K562 (cell line): ENCODE results near the gene AP1M2. TPM values are rescaled to one million over a fixed set of nuclear protein-coding genes. Genes with fewer than 3 reads are reported as not detected.

Experiments used
- HIVEP1 ChIP-seq: fragments of 250-450 bp; sonication (Bioruptor Pico); IDR thresholded peaks from 2 replicates; pipeline ENCODE4 v1.4.0; 2020; ENCODE audit warnings: mild to moderate bottlenecking
- JUND ChIP-seq, 2 experiments: IDR thresholded peaks; 2 replicates in 1 of 2; 3 replicates in 1 of 2; pipeline ENCODE4 v1.6.1; 2011; ENCODE audit warnings: borderline replicate concordance in 2 of 2, low read depth in 2 of 2, low read length in 2 of 2, improper control_type of control experiment in 1 of 2, missing biosample characterization in 1 of 2, missing genetic modification characterization in 1 of 2, missing genetic modification reagents in 1 of 2
- PHF20 ChIP-seq: fragments of 450-650 bp; IDR thresholded peaks from 2 replicates; pipeline ENCODE4 v1.6.1; 2018; ENCODE audit not compliant: partially characterized antibody
- ZNF324 ChIP-seq: fragments of 250-450 bp; sonication (Bioruptor Pico); IDR thresholded peaks from 2 replicates; pipeline ENCODE4 v1.4.0; 2020; ENCODE audit warnings: mild to moderate bottlenecking
- polyA plus RNA-seq, 8 experiments: library from polyadenylated mRNA; depleted of rRNA in 4 of 8; stranded (reverse) in 5 of 8; unstranded in 3 of 8; fragments of >200 nt; fragmentation: Nextera tagmentation in 2 of 8; fragmentation: Illumina TruSeq in 1 of 8; extraction: Ambion mirVana in 2 of 8; extraction: Trizol in 1 of 8; gene quantifications; 2 replicates each; pipeline versions ENCODE4 v1.2.1 to v1.2.3, GENCODE V29; 2011 to 2014; ENCODE audit warnings: inconsistent platforms in 1 of 8, missing spikeins in 1 of 8
- total RNA-seq, 7 experiments: library from RNA; depleted of rRNA in 6 of 7; stranded (reverse); fragments of >200 nt in 6 of 7; fragmentation: Illumina TruSeq in 2 of 7; extraction: Trizol in 2 of 7; gene quantifications; 2 replicates each; pipeline versions ENCODE4 v1.2.1 to v1.2.3, GENCODE V29; 2011 to 2021; ENCODE audit warnings: low replicate concordance in 1 of 7
- TF ChIP-seq, protein P1 (sequence below), 2 experiments: fragments of 450-650 bp; IDR thresholded peaks; 2 replicates each; pipeline ENCODE4 v1.6.1; 2016
- TF ChIP-seq, protein P2 (sequence below), 2 experiments: fragments of 450-650 bp; formaldehyde crosslinking in 1 of 2; IDR thresholded peaks; 2 replicates each; pipeline versions ENCODE4 v1.4.0 to v1.6.1; 2014 to 2020; ENCODE audit warnings: mild to moderate bottlenecking in 2 of 2, borderline replicate concordance in 1 of 2, low read depth in 1 of 2
- TF ChIP-seq, protein P3 (sequence below): sonication (generic); IDR thresholded peaks from 2 replicates; pipeline ENCODE4 v1.6.1; 2016
- TF ChIP-seq, protein P4 (sequence below), 2 experiments: fragments of 450-650 bp; conservative IDR thresholded peaks; 2 replicates each; pipeline ENCODE4 v1.6.1; 2017; ENCODE audit warnings: mild to moderate bottlenecking in 2 of 2, moderate library complexity in 2 of 2

Gene AP1M2
- total and polyA plus RNA-seq, 9 of the 15 experiments (the other 6 are each of a cell fraction or from before 2014, with no cell fraction given) = 0.33 to 1.4 (median 0.89) TPM; not detected in 1

DNA sequence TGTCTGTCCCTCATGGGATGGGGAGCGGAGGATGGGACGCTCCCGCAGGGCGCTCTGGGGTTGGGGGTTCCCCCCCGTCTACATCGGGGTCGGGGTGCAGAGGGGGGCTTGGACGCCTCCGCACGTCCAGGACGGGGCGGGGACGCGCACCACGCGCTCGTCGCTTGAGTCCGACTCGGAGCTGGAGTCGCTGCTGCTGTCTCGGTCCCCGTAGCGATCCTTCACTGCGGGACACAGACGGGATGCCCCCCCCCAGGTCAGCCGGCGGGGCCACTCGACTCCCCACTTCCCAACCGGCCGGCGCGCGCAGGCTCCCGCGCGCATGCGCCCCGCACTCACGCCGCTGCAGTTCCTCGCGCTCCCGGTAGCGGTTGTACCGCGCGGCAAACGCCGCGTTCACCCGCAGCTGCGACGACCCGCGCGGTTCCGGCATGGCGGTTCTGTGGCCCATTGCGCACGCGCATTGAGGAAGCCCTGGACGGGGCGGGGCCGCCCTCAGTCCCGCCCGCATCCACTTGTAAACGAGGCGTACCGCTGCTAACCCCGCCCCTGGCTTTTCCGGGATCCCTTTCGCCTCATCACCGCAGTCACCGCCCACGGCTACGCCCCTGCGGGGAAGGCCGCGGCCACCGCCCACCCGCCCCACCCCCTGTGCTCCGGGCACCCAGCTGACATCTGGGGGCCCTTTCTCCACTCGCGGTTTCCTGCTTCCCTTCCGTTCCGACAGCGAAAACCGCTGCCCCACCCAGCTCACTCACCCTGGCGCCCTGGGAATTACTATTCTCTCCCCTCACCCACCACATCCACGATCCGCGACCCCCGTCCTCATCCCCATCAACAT is 21.3 kb downstream of the AP1M2 start, which contains the start of gene KRI1 (continued):
- TF ChIP-seq, protein P1, sequence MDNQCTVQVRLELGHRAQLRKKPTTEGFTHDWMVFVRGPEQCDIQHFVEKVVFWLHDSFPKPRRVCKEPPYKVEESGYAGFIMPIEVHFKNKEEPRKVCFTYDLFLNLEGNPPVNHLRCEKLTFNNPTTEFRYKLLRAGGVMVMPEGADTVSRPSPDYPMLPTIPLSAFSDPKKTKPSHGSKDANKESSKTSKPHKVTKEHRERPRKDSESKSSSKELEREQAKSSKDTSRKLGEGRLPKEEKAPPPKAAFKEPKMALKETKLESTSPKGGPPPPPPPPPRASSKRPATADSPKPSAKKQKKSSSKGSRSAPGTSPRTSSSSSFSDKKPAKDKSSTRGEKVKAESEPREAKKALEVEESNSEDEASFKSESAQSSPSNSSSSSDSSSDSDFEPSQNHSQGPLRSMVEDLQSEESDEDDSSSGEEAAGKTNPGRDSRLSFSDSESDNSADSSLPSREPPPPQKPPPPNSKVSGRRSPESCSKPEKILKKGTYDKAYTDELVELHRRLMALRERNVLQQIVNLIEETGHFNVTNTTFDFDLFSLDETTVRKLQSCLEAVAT (IDR thresholded peaks at IDR 0.05) = no peak
- TF ChIP-seq HIVEP1 (CRISPR knock-in tag) = no peak
- TF ChIP-seq, protein P2, sequence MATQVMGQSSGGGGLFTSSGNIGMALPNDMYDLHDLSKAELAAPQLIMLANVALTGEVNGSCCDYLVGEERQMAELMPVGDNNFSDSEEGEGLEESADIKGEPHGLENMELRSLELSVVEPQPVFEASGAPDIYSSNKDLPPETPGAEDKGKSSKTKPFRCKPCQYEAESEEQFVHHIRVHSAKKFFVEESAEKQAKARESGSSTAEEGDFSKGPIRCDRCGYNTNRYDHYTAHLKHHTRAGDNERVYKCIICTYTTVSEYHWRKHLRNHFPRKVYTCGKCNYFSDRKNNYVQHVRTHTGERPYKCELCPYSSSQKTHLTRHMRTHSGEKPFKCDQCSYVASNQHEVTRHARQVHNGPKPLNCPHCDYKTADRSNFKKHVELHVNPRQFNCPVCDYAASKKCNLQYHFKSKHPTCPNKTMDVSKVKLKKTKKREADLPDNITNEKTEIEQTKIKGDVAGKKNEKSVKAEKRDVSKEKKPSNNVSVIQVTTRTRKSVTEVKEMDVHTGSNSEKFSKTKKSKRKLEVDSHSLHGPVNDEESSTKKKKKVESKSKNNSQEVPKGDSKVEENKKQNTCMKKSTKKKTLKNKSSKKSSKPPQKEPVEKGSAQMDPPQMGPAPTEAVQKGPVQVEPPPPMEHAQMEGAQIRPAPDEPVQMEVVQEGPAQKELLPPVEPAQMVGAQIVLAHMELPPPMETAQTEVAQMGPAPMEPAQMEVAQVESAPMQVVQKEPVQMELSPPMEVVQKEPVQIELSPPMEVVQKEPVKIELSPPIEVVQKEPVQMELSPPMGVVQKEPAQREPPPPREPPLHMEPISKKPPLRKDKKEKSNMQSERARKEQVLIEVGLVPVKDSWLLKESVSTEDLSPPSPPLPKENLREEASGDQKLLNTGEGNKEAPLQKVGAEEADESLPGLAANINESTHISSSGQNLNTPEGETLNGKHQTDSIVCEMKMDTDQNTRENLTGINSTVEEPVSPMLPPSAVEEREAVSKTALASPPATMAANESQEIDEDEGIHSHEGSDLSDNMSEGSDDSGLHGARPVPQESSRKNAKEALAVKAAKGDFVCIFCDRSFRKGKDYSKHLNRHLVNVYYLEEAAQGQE (IDR thresholded peaks at IDR 0.05; ENCODE audit: borderline replicate concordance) = no peak
- TF ChIP-seq, protein P2 (CRISPR knock-in tag; IDR thresholded peaks at IDR 0.05; ENCODE audit: low read depth) = no peak
- TF ChIP-seq, protein P3, sequence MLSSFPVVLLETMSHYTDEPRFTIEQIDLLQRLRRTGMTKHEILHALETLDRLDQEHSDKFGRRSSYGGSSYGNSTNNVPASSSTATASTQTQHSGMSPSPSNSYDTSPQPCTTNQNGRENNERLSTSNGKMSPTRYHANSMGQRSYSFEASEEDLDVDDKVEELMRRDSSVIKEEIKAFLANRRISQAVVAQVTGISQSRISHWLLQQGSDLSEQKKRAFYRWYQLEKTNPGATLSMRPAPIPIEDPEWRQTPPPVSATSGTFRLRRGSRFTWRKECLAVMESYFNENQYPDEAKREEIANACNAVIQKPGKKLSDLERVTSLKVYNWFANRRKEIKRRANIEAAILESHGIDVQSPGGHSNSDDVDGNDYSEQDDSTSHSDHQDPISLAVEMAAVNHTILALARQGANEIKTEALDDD = no peak
- TF ChIP-seq, protein P4, sequence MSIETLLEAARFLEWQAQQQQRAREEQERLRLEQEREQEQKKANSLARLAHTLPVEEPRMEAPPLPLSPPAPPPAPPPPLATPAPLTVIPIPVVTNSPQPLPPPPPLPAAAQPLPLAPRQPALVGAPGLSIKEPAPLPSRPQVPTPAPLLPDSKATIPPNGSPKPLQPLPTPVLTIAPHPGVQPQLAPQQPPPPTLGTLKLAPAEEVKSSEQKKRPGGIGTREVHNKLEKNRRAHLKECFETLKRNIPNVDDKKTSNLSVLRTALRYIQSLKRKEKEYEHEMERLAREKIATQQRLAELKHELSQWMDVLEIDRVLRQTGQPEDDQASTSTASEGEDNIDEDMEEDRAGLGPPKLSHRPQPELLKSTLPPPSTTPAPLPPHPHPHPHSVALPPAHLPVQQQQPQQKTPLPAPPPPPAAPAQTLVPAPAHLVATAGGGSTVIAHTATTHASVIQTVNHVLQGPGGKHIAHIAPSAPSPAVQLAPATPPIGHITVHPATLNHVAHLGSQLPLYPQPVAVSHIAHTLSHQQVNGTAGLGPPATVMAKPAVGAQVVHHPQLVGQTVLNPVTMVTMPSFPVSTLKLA (conservative IDR thresholded peaks at IDR 0.05) = peak; percentile 61 to 70
- no peak for TF ChIP-seq ZNF324 (CRISPR knock-in tag)
- TF ChIP-seq JUND (IDR thresholded peaks at IDR 0.05; ENCODE audit: borderline replicate concordance, low read depth, low read length) = no peak
- no peak for TF ChIP-seq JUND (tag; IDR thresholded peaks at IDR 0.05; ENCODE audit: borderline replicate concordance, low read depth, low read length)
- TF ChIP-seq PHF20 = peak; percentile 32
